GM23338 (cell line): Measurements from ENCODE around the gene NFKBIA. TPM values are rescaled to one million over a fixed set of nuclear protein-coding genes. Genes with fewer than 3 reads are reported as not detected.

Source experiments
- ATAC-seq: fragments of 200-7000 bp; cut with Tn5 transposase; 3 replicates; pipeline ENCODE4 v1.9.1; 2020
- DNase-seq: peaks from one replicate; pipeline ENCODE4 v3.0.0-alpha.2; 2015; ENCODE audit warnings: low spot score
- H2AFZ ChIP-seq: fragments of 200-600 bp; sonication (generic); 2 replicates; pipeline ENCODE4 v1.8.0; 2016; ENCODE audit warnings: antibody characterized with exemption, mild to moderate bottlenecking, moderate library complexity
- H3F3A ChIP-seq: fragments of 200-600 bp; sonication (generic); replicated peaks from 2 replicates; pipeline ENCODE4 v1.8.0; 2017; ENCODE audit warnings: antibody characterized with exemption, mixed run types, low read depth
- H3K27ac ChIP-seq: fragments of 200-600 bp; sonication (generic); 2 replicates; pipeline ENCODE4 v1.6.1; 2016; ENCODE audit warnings: low read depth
- H3K27me3 ChIP-seq: fragments of 200-600 bp; sonication (generic); 2 replicates; pipeline ENCODE4 v1.8.0; 2016; ENCODE audit warnings: mild to moderate bottlenecking, mixed run types, moderate library complexity; ENCODE audit not compliant: insufficient read depth
- H3K36me3 ChIP-seq: fragments of 200-600 bp; sonication (generic); 2 replicates; pipeline ENCODE4 v1.8.0; 2016; ENCODE audit warnings: mild to moderate bottlenecking; ENCODE audit not compliant: insufficient read depth
- H3K4me1 ChIP-seq: fragments of 200-600 bp; sonication (generic); 2 replicates; pipeline ENCODE4 v1.8.0; 2016; ENCODE audit warnings: mild to moderate bottlenecking, moderate library complexity; ENCODE audit not compliant: insufficient read depth
- H3K4me2 ChIP-seq: fragments of 200-600 bp; sonication (generic); 2 replicates; pipeline ENCODE4 v1.7.1; 2017; ENCODE audit warnings: mixed run types
- H3K4me3 ChIP-seq: fragments of 200-600 bp; sonication (generic); 2 replicates; pipeline ENCODE4 v1.6.1; 2016; ENCODE audit warnings: mixed run types
- H3K79me2 ChIP-seq: fragments of 200-600 bp; sonication (generic); replicated peaks from 2 replicates; pipeline ENCODE4 v1.8.0; 2017; ENCODE audit warnings: mild to moderate bottlenecking; ENCODE audit not compliant: insufficient read depth
- H3K9me2 ChIP-seq: fragments of 200-600 bp; sonication (generic); 2 replicates; pipeline ENCODE4 v1.8.0; 2017; ENCODE audit not compliant: insufficient read depth
- H4K20me1 ChIP-seq: fragments of 200-600 bp; sonication (generic); replicated peaks from 2 replicates; pipeline ENCODE4 v1.8.0; 2017; ENCODE audit warnings: mild to moderate bottlenecking; ENCODE audit not compliant: insufficient read depth
- H3K27ac Mint-ChIP-seq: 2 replicates; pipeline ENCODE4 v1.8.0; 2020; ENCODE audit warnings: inconsistent platforms, mild to moderate bottlenecking, moderate library complexity, mixed read lengths
- H3K27me3 Mint-ChIP-seq: 3 replicates; pipeline ENCODE4 v1.8.0; 2022; ENCODE audit warnings: low read depth, mild to moderate bottlenecking, moderate library complexity, mixed read lengths, inconsistent platforms; ENCODE audit not compliant: insufficient read depth, poor library complexity
- H3K36me3 Mint-ChIP-seq: 3 replicates; pipeline ENCODE4 v1.8.0; 2021; ENCODE audit warnings: low read depth, mild to moderate bottlenecking, inconsistent platforms, moderate library complexity, mixed read lengths
- H3K4me1 Mint-ChIP-seq: 3 replicates; pipeline ENCODE4 v1.8.0; 2020; ENCODE audit warnings: mild to moderate bottlenecking, inconsistent platforms, mixed read lengths
- H3K4me3 Mint-ChIP-seq: 3 replicates; pipeline ENCODE4 v1.8.0; 2021; ENCODE audit warnings: moderate library complexity, mild to moderate bottlenecking, inconsistent platforms, mixed read lengths
- H3K9me3 Mint-ChIP-seq: 3 replicates; pipeline ENCODE4 v1.8.0; 2020; ENCODE audit warnings: moderate library complexity, mild to moderate bottlenecking, inconsistent platforms, mixed read lengths
- EZH2 ChIP-seq: fragments of 200-600 bp; sonication (generic); IDR thresholded peaks from one replicate; pipeline ENCODE4 v1.8.0; 2017; ENCODE audit warnings: antibody characterized with exemption, mild to moderate bottlenecking, low read depth; ENCODE audit not compliant: unreplicated experiment
- EZH2phosphoT487 ChIP-seq: fragments of 200-600 bp; sonication (generic); IDR thresholded peaks from one replicate; pipeline ENCODE4 v1.8.1; 2018; ENCODE audit warnings: antibody characterized with exemption; ENCODE audit not compliant: unreplicated experiment
- JUNB ChIP-seq: IDR thresholded peaks from one replicate; pipeline ENCODE4 v1.6.1; 2016; ENCODE audit warnings: antibody characterized with exemption; ENCODE audit not compliant: unreplicated experiment
- STAT1 ChIP-seq: IDR thresholded peaks from one replicate; pipeline ENCODE4 v1.6.1; 2016; ENCODE audit warnings: antibody characterized with exemption; ENCODE audit not compliant: unreplicated experiment
- ZNF114 ChIP-seq: fragments of 250-450 bp; sonication (Bioruptor Pico); IDR thresholded peaks from 2 replicates; pipeline ENCODE4 v1.5.0; 2020; ENCODE audit warnings: mild to moderate bottlenecking, moderate library complexity
- ZNF331 ChIP-seq: fragments of 250-450 bp; sonication (Bioruptor Pico); IDR thresholded peaks from 2 replicates; pipeline ENCODE4 v1.5.0; 2020; ENCODE audit warnings: low read depth, mild to moderate bottlenecking, moderate library complexity
- polyA plus RNA-seq: library from polyadenylated mRNA; unstranded; fragments of >200 nt; fragmentation: Nextera tagmentation; extraction: Ambion mirVana; gene quantifications from 2 replicates; pipeline ENCODE4 v1.2.1, GENCODE V29; 2016
- total RNA-seq: library from RNA; depleted of rRNA; stranded (reverse); fragments of >200 nt; shearing (Covaris generic); gene quantifications from 2 replicates; pipeline ENCODE4 v1.2.3, GENCODE V29; 2014; rRNA removed
- TF ChIP-seq, protein P1 (sequence below): fragments of 250-450 bp; sonication (Bioruptor Pico); IDR thresholded peaks from 2 replicates; pipeline ENCODE4 v1.5.0; 2020; ENCODE audit warnings: mild to moderate bottlenecking, moderate library complexity

The NFKBIA gene
- total and polyA plus RNA-seq, 2 experiments from 2014 or later, result 33.4 to 41.3 TPM

DNA sequence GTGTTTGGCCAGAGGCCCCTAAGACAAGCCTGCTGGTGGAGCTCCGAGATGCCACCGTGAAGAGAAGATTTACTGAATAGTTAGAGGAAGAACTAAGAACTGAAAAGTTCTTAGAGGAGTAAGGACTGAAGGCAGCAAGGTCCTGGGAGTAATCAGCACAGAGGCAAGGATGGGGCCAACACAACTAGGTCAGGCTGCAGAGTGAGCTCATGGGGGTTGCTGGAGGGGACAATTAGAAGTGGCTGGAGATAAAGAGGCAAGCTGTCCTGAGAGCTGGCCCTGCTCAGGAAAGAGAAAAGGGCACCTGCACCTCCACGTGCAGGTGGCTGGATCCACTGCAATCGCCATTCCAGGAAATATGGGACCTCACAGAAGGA, 52.7 kb downstream of the NFKBIA start:
- Histone ChIP-seq H3K79me2 (no peaks in the 10 kb centered on the region), H4K20me1 (no peaks in the 10 kb centered on the region), H3K27ac (no peak overlapping the region), H3K4me3 (no peak overlapping the region), H3K4me1 (peaks cover 18% of the 10 kb centered on the region), H3K36me3 (no peaks in the 10 kb centered on the region), H2AFZ (peak overlapping the region; percentile 95), H3K27me3 (no peaks in the 10 kb centered on the region), H3F3A (no peaks in the 10 kb centered on the region), H3K9me2 (no peaks in the 10 kb centered on the region), H3K4me2 (no peak overlapping the region)
- no peak overlapping the region for H3K27ac Mint-ChIP-seq
- TF ChIP-seq ZNF331 (CRISPR knock-in tag) (no peak), ZNF114 (no peak), STAT1 (no peak), JUNB (no peak), EZH2 (no peak), EZH2phosphoT487 (no peak)
- TF ChIP-seq, protein P1, sequence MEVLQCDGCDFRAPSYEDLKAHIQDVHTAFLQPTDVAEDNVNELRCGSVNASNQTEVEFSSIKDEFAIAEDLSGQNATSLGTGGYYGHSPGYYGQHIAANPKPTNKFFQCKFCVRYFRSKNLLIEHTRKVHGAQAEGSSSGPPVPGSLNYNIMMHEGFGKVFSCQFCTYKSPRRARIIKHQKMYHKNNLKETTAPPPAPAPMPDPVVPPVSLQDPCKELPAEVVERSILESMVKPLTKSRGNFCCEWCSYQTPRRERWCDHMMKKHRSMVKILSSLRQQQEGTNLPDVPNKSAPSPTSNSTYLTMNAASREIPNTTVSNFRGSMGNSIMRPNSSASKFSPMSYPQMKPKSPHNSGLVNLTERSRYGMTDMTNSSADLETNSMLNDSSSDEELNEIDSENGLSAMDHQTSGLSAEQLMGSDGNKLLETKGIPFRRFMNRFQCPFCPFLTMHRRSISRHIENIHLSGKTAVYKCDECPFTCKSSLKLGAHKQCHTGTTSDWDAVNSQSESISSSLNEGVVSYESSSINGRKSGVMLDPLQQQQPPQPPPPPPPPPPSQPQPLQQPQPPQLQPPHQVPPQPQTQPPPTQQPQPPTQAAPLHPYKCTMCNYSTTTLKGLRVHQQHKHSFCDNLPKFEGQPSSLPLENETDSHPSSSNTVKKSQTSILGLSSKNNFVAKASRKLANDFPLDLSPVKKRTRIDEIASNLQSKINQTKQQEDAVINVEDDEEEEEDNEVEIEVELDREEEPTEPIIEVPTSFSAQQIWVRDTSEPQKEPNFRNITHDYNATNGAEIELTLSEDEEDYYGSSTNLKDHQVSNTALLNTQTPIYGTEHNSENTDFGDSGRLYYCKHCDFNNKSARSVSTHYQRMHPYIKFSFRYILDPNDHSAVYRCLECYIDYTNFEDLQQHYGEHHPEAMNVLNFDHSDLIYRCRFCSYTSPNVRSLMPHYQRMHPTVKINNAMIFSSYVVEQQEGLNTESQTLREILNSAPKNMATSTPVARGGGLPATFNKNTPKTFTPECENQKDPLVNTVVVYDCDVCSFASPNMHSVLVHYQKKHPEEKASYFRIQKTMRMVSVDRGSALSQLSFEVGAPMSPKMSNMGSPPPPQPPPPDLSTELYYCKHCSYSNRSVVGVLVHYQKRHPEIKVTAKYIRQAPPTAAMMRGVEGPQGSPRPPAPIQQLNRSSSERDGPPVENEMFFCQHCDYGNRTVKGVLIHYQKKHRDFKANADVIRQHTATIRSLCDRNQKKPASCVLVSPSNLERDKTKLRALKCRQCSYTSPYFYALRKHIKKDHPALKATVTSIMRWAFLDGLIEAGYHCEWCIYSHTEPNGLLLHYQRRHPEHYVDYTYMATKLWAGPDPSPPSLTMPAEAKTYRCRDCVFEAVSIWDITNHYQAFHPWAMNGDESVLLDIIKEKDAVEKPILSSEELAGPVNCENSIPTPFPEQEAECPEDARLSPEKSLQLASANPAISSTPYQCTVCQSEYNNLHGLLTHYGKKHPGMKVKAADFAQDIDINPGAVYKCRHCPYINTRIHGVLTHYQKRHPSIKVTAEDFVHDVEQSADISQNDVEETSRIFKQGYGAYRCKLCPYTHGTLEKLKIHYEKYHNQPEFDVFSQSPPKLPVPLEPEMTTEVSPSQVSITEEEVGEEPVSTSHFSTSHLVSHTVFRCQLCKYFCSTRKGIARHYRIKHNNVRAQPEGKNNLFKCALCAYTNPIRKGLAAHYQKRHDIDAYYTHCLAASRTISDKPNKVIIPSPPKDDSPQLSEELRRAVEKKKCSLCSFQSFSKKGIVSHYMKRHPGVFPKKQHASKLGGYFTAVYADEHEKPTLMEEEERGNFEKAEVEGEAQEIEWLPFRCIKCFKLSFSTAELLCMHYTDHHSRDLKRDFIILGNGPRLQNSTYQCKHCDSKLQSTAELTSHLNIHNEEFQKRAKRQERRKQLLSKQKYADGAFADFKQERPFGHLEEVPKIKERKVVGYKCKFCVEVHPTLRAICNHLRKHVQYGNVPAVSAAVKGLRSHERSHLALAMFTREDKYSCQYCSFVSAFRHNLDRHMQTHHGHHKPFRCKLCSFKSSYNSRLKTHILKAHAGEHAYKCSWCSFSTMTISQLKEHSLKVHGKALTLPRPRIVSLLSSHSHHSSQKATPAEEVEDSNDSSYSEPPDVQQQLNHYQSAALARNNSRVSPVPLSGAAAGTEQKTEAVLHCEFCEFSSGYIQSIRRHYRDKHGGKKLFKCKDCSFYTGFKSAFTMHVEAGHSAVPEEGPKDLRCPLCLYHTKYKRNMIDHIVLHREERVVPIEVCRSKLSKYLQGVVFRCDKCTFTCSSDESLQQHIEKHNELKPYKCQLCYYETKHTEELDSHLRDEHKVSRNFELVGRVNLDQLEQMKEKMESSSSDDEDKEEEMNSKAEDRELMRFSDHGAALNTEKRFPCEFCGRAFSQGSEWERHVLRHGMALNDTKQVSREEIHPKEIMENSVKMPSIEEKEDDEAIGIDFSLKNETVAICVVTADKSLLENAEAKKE, result no peak
- no peaks in the 10 kb centered on the region; the same call in 2 of the 3 replicates for H3K9me3 Mint-ChIP-seq
- peaks cover 33% of the 10 kb centered on the region for H3K4me1 Mint-ChIP-seq
- H3K36me3 Mint-ChIP-seq, result no peaks in the 10 kb centered on the region
- DNase-seq (no peak), ATAC-seq (no peak)
- peaks cover 10% of the 10 kb centered on the region for H3K27me3 Mint-ChIP-seq
- no peak overlapping the region; the same call in 2 of the 3 replicates for H3K4me3 Mint-ChIP-seq

Other genes with a start within 250 kb of the NFKBIA start
- gene PSMA6, start 112.4 kb downstream of the NFKBIA start, total RNA-seq, result 216 and 223 TPM in 2 replicates
- 296 and 300 TPM in 2 replicates for gene PSMA6, start 112.4 kb downstream of the NFKBIA start, polyA plus RNA-seq
- gene INSM2, start 129.4 kb upstream of the NFKBIA start, total RNA-seq, result not detected in 2 replicates
- not detected in 2 replicates for gene INSM2, start 129.4 kb upstream of the NFKBIA start, polyA plus RNA-seq